PC-3 (cell line): ENCODE results near the gene YAP1. TPM values are rescaled to one million over a fixed set of nuclear protein-coding genes. Genes with fewer than 3 reads are reported as not detected.

ENCODE experiments used
- ATAC-seq: fragments of 200-7000 bp; cut with Tn5 transposase; 2 replicates; pipeline ENCODE4 v1.9.1; 2020; ENCODE audit warnings: mild to moderate bottlenecking, moderate library complexity
- BruUV-seq: library from RNA; stranded (reverse); fragments of 400-500 nt; replicated peaks from 2 replicates; lab custom pipeline; 2021; lab: Mats Ljungman, UMichigan
- CTCF ChIA-PET: fragments of 300-600 bp; sonication (Branson Sonifier 250); formaldehyde crosslinking; loops from one replicate; lab custom pipeline; 2022; ENCODE audit warnings: antibody characterized with exemption; lab: Charles Lee
- POLR2A ChIA-PET: fragments of 300-600 bp; sonication (Branson Sonifier 250); formaldehyde crosslinking; loops from one replicate; lab custom pipeline; 2022; ENCODE audit warnings: antibody characterized with exemption; ENCODE audit not compliant: unreplicated experiment; lab: Charles Lee
- DNase-seq: peaks from one replicate; pipeline ENCODE4 v3.0.0-alpha.2; 2015
- H2AFZ ChIP-seq: fragments of 300-600 bp; sonication (generic); 2 replicates; pipeline ENCODE4 v1.6.0; 2016; ENCODE audit warnings: antibody characterized with exemption, low read length
- H3F3A ChIP-seq: fragments of 300-600 bp; sonication (generic); one replicate; pipeline ENCODE4 v1.6.0; 2017; ENCODE audit warnings: antibody characterized with exemption, low read length, control low read depth, mild to moderate bottlenecking; ENCODE audit not compliant: unreplicated experiment
- H3K27ac ChIP-seq: fragments of 300-600 bp; sonication (generic); 2 replicates; pipeline ENCODE4 v1.5.1; 2016; ENCODE audit warnings: mild to moderate bottlenecking, low read length
- H3K27me3 ChIP-seq: fragments of 300-600 bp; sonication (generic); 2 replicates; pipeline ENCODE4 v1.6.1; 2016; ENCODE audit warnings: low read length, mixed read lengths
- H3K36me3 ChIP-seq: fragments of 300-600 bp; sonication (generic); 2 replicates; pipeline ENCODE4 v1.6.1; 2016; ENCODE audit warnings: low read depth, mixed run types, low read length, mixed read lengths
- H3K4me1 ChIP-seq: fragments of 300-600 bp; sonication (generic); 2 replicates; pipeline ENCODE4 v1.5.1; 2016; ENCODE audit warnings: low read length; ENCODE audit not compliant: insufficient read depth
- H3K4me2 ChIP-seq: fragments of 300-600 bp; sonication (generic); 2 replicates; pipeline ENCODE4 v1.6.0; 2016; ENCODE audit warnings: low read length
- H3K4me3 ChIP-seq: fragments of 300-600 bp; sonication (generic); 2 replicates; pipeline ENCODE4 v1.5.1; 2016; ENCODE audit warnings: mild to moderate bottlenecking, low read length, mixed read lengths
- H3K79me2 ChIP-seq: fragments of 300-600 bp; sonication (generic); 2 replicates; pipeline ENCODE4 v1.6.1; 2017; ENCODE audit warnings: low read length, mixed read lengths
- H3K9ac ChIP-seq: fragments of 300-600 bp; sonication (generic); 2 replicates; pipeline ENCODE4 v1.6.0; 2016; ENCODE audit warnings: mild to moderate bottlenecking, low read length
- H3K9me2 ChIP-seq: fragments of 300-600 bp; sonication (generic); replicated peaks from 2 replicates; pipeline ENCODE4 v1.6.1; 2016; ENCODE audit warnings: mixed run types, low read length, mixed read lengths
- H3K9me3 ChIP-seq: fragments of 300-600 bp; sonication (generic); 2 replicates; pipeline ENCODE4 v1.6.1; 2016; ENCODE audit warnings: low read length, mixed read lengths
- H4K20me1 ChIP-seq: fragments of 300-600 bp; sonication (generic); 2 replicates; pipeline ENCODE4 v1.6.1; 2016; ENCODE audit warnings: low read length, mixed read lengths
- EZH2 ChIP-seq: fragments of 300-600 bp; sonication (generic); IDR thresholded peaks from one replicate; pipeline ENCODE4 v1.6.1; 2017; ENCODE audit warnings: antibody characterized with exemption, mild to moderate bottlenecking, low read length; ENCODE audit not compliant: unreplicated experiment
- EZH2phosphoT487 ChIP-seq: fragments of 300-600 bp; sonication (generic); IDR thresholded peaks from 2 replicates; pipeline ENCODE4 v1.6.1; 2018; ENCODE audit warnings: mild to moderate bottlenecking, antibody characterized with exemption, low read length, borderline replicate concordance
- intact Hi-C: fragments of 100-400 bp; cut with micrococcal nuclease; formaldehyde crosslinking; loops from 2 replicates; pipeline ENCODE4 v1.9.0; 2023
- total RNA-seq: library from RNA; depleted of rRNA; stranded (reverse); fragments of >200 nt; gene quantifications from 2 replicates; pipeline ENCODE4 v1.2.3, GENCODE V29; 2014
- TF ChIP-seq, protein P1 (sequence below): fragments of 300-600 bp; sonication (generic); conservative IDR thresholded peaks from 2 replicates; pipeline ENCODE4 v1.5.1; 2017; ENCODE audit warnings: antibody characterized with exemption, low read depth, mild to moderate bottlenecking, low read length

Gene YAP1
- total RNA-seq, 1 experiment from 2014 or later: 104 TPM

DNA sequence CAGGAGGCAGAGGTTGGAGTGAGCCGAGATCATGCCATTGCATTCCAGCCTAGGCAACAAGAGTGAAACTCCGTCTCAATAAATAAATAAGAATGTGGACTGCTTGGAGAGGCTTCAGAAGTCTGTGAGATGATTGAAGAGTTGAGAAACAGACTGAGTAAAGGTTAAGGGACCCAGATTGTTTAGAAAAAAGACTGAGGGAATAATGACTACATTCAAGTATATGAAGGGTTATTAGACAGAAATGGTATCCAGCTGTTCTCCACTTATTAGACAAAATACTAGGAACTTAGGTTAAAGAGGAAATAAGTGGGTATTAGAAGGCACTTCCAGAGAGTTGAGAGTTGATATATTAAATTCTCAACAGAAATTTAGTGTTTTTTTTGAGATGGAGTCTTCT, 10.5 kb upstream of the YAP1 start:
- CTCF ChIA-PET: no interaction called here
- H3K9ac ChIP-seq: no peak overlapping the region

DNA sequence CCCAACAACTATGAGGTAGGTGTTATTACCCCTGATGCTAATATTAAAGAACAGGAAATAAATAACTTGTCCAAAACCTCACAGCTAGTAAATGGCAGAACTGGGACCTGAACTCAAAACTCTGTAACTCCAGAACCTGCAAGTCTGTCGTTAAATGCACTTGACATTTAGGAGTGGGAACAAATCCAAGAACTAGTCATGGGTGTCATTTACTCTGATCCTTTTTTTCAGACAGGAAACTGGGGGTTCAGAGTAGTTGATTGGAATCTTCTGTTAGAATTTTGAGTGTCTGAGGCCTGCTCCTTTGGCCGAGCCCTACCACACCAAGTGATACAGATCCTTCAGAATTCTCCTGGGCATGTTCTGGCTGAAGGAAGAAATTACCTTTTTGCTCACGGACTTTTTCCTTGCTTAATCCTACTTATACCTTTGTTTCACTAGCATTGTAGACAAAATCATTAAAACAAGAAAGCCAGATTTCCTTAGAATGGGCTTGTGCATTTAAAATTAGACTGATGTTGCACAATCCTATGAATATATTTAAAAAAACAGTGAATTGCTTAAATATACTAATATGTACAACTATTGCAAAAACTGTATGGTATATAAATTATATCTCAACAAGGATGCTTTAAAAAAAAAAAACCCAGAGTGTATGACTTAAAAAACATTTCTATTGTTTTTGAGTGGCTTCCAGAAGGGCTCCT, 1.4 kb upstream of the YAP1 start:
- CTCF ChIA-PET: no interaction called here
- Histone ChIP-seq H3K9ac (peak overlapping the region; percentile 89; the same call in 1 of the 2 replicates), H3K27ac (no peak overlapping the region), H3K79me2 (peaks cover 37% of the 10 kb centered on the region), H3K4me2 (peak overlapping the region; percentile 87), H3K27me3 (no peaks in the 10 kb centered on the region), H3K4me1 (peaks cover 19% of the 10 kb centered on the region), H3K36me3 (no peaks in the 10 kb centered on the region), H3K9me2 (no peaks in the 10 kb centered on the region), H3K4me3 (peak overlapping the region; percentile 70), H3K9me3 (no peaks in the 10 kb centered on the region), H4K20me1 (peaks cover 5% of the 10 kb centered on the region; the same call in 1 of the 2 replicates), H2AFZ (peak overlapping the region; percentile 73; the same call in 1 of the 2 replicates), H3F3A (peaks cover 4% of the 10 kb centered on the region)
- no peak for ATAC-seq
- no TSS peak for BruUV-seq
- intact Hi-C loops: no loop called here
- TF ChIP-seq EZH2phosphoT487: no peak
- TF ChIP-seq EZH2: no peak
- TF ChIP-seq, protein P1, sequence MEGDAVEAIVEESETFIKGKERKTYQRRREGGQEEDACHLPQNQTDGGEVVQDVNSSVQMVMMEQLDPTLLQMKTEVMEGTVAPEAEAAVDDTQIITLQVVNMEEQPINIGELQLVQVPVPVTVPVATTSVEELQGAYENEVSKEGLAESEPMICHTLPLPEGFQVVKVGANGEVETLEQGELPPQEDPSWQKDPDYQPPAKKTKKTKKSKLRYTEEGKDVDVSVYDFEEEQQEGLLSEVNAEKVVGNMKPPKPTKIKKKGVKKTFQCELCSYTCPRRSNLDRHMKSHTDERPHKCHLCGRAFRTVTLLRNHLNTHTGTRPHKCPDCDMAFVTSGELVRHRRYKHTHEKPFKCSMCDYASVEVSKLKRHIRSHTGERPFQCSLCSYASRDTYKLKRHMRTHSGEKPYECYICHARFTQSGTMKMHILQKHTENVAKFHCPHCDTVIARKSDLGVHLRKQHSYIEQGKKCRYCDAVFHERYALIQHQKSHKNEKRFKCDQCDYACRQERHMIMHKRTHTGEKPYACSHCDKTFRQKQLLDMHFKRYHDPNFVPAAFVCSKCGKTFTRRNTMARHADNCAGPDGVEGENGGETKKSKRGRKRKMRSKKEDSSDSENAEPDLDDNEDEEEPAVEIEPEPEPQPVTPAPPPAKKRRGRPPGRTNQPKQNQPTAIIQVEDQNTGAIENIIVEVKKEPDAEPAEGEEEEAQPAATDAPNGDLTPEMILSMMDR: no peak
- POLR2A ChIA-PET: no interaction called here
- DNase-seq: peak; percentile 29

More for the DNA sequence above, 10.5 kb upstream of the YAP1 start:
- ATAC-seq (no peak), DNase-seq (no peak)
- POLR2A ChIA-PET: no interaction called here
- TF ChIP-seq EZH2 (no peak), EZH2phosphoT487 (no peak)
- TF ChIP-seq, protein P1: no peak
- Histone ChIP-seq H3K9me3 (no peaks in the 10 kb centered on the region), H2AFZ (no peak overlapping the region), H3F3A (no peaks in the 10 kb centered on the region), H4K20me1 (no peaks in the 10 kb centered on the region), H3K4me1 (no peaks in the 10 kb centered on the region), H3K4me3 (no peak overlapping the region), H3K79me2 (no peaks in the 10 kb centered on the region), H3K4me2 (no peak overlapping the region), H3K36me3 (no peaks in the 10 kb centered on the region), H3K27ac (no peak overlapping the region), H3K9me2 (no peaks in the 10 kb centered on the region), H3K27me3 (no peaks in the 10 kb centered on the region)
- no TSS peak for BruUV-seq
- intact Hi-C loops: no loop called here

DNA sequence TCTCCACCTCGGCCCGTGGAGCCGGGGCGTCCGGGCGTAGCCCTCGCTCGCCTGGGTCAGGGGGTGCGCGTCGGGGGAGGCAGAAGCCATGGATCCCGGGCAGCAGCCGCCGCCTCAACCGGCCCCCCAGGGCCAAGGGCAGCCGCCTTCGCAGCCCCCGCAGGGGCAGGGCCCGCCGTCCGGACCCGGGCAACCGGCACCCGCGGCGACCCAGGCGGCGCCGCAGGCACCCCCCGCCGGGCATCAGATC, 439 bp downstream of the YAP1 start:
- POLR2A ChIA-PET: interaction anchor here (0.7 to 0.9 kb wide), 3 partner anchors 50 to 1755 kb away, joined by 3 to 14 read pairs (median 12); no protein-coding TSS in a partner anchor
- Histone ChIP-seq H3K36me3 (peaks cover 9% of the 10 kb centered on the region; the same call in 1 of the 2 replicates), H3K4me1 (peaks cover 32% of the 10 kb centered on the region), H4K20me1 (peaks cover 5% of the 10 kb centered on the region; the same call in 1 of the 2 replicates), H3K9ac (peak overlapping the region; percentile 89), H3F3A (peaks cover 4% of the 10 kb centered on the region), H3K27ac (peak overlapping the region; percentile 87), H2AFZ (peak overlapping the region; percentile 73), H3K9me3 (no peaks in the 10 kb centered on the region), H3K4me3 (peak overlapping the region; percentile 70), H3K4me2 (peak overlapping the region; percentile 87), H3K27me3 (no peaks in the 10 kb centered on the region), H3K9me2 (no peaks in the 10 kb centered on the region), H3K79me2 (peaks cover 55% of the 10 kb centered on the region)
- intact Hi-C loops: loop anchor here (1.0 to 5.0 kb wide), 7 partner anchors 63 to 663 kb away; partner anchors contain the start of genes ANGPTL5, BIRC2, CEP126 and CFAP300
- no TSS peak for BruUV-seq
- CTCF ChIA-PET: interaction anchor here (0.7 to 0.9 kb wide), 3 partner anchors 118 to 217 kb away, joined by 3 to 9 read pairs (median 5); no protein-coding TSS in a partner anchor
- TF ChIP-seq, protein P1: no peak
- TF ChIP-seq EZH2phosphoT487: no peak
- TF ChIP-seq EZH2: no peak
- ATAC-seq (no peak), DNase-seq (no peak)
